Fibroblast of skin of left quadriceps (primary cell): ENCODE data around the gene MARCHF11.
A peak's percentile ranks its signal among the peaks of the same experiment; 100 is the strongest.

Source experiments
- DNase-seq, 2 experiments: peaks; one replicate each; pipeline ENCODE4 v3.0.0-alpha.2; 2013; ENCODE audit warnings: low read depth in 2 of 2

MARCHF11 gene

GRCh38 chr5:16179511-16179935 is at the start of gene MARCHF11:
TSS of gene MARCHF11 (minus strand) at chr5:16179791. CDS start at chr5:16179575, 216 bp downstream.
- DNase-seq: no peak

GRCh38 chr5:16225927-16226326 is 46.3 kb upstream of the MARCHF11 start:
- DNase-seq: no peak

GRCh38 chr5:16192311-16192710 is 12.7 kb upstream of the MARCHF11 start:
- no peak for DNase-seq

- no peak for DNase-seq
Measured at GRCh38 chr5:16180789-16181082, 1.1 kb upstream of the MARCHF11 start.

GRCh38 chr5:16179936-16180788 is 571 bp upstream of the MARCHF11 start:
- no peak for DNase-seq

GRCh38 chr5:16178745-16179372 is 732 bp downstream of the MARCHF11 start:
- peak; percentile 15 to 16 for DNase-seq

GRCh38 chr5:16169550-16169949 is 10.0 kb downstream of the MARCHF11 start:
- DNase-seq: no peak

GRCh38 chr5:16160706-16161105 is 18.9 kb downstream of the MARCHF11 start:
- DNase-seq: peak; percentile 8 to 14

- DNase-seq: no peak
Measured at GRCh38 chr5:16159636-16160035, 20.0 kb downstream of the MARCHF11 start.

GRCh38 chr5:16156152-16156551 is 23.4 kb downstream of the MARCHF11 start:
- DNase-seq: no peak

- DNase-seq: no peak
Measured at GRCh38 chr5:16152601-16153568, 26.7 kb downstream of the MARCHF11 start.

- no peak for DNase-seq
Measured at GRCh38 chr5:16149621-16150020, 30.0 kb downstream of the MARCHF11 start.

- DNase-seq: no peak
Measured at GRCh38 chr5:16147179-16147900, 32.3 kb downstream of the MARCHF11 start.

- DNase-seq: no peak
Measured at GRCh38 chr5:16144416-16144815, 35.2 kb downstream of the MARCHF11 start.

- no peak for DNase-seq
Measured at GRCh38 chr5:16143361-16144049, 36.1 kb downstream of the MARCHF11 start.

- DNase-seq: no peak
Measured at GRCh38 chr5:16140944-16141343, 38.6 kb downstream of the MARCHF11 start.

- DNase-seq: no peak
Measured at GRCh38 chr5:16140417-16140816, 39.2 kb downstream of the MARCHF11 start.

- no peak for DNase-seq
Measured at GRCh38 chr5:16137177-16137576, 42.4 kb downstream of the MARCHF11 start.

GRCh38 chr5:16135506-16135905 is 44.1 kb downstream of the MARCHF11 start:
- DNase-seq: no peak

- no peak for DNase-seq
Measured at GRCh38 chr5:16135003-16135402, 44.6 kb downstream of the MARCHF11 start.

- no peak for DNase-seq
Measured at GRCh38 chr5:16134204-16134603, 45.4 kb downstream of the MARCHF11 start.
